Measurements from ENCODE around the gene TTLL4. TPM values are rescaled to one million over a fixed set of nuclear protein-coding genes. Genes with fewer than 3 reads are reported as not detected.

The TTLL4 gene
- polyA plus RNA-seq, 2 of the 4 experiments (the other 2 are of a cell fraction): 25.0 to 26.2 TPM

DNA sequence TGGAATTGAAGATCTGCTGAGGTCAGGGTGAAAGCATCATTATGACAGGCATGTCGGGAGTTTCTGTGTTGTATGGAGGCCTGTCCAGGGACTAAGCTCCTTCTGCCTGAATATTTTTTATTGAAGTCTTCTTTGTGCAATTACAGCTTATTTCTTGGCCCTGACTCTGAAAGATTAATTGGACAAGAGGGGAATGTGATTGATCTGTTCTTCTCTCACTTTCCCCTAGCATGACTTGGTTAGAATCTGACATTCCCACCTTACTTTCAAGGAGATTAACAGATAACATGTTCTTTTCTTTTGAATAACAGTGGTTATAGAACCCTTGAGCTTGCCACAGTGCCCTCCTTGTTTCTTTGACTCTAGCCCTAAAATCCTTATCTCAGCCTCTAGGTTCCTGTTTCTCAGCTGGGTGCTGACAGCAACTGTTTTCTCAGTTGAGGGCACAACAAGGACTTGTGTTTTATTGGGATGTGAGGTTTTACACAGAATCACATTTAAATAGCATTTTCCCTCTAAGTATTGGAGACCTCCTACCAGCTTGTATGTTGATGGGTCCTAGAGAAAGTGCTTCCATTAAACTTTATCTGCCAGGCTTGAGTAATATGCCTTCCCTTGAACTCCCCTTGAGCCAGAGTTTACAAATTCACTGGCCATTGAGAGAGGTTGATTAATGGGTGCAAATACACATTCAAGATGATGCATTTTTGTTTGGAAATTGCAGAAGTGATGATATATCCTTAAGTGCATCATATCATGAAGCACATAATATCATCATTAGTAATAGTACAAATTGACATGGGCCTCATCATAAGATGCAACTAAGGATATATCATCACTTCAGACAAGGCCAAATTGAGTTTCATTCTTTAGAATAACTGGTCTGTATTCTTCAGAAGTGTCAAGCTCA is 12.5 kb downstream of the TTLL4 start:
- DNase-seq (ENCODE audit: low read depth in 1 of 2, low spot score in 1 of 2) (no peak), FAIRE-seq (no peak), ATAC-seq (no peak)
- Histone ChIP-seq H3K9me3 (peaks cover 17% of the 10 kb centered on the region), H3K27ac (no peak overlapping the region), H3K4me1 (0 out of 3 replicates have a peak, but pooled peaks cover 8% of the 10 kb centered on the region), H3K4me3 (no peak overlapping the region), H3K4me2 (no peak overlapping the region)
- CTCF ChIA-PET: interaction anchor here (0.9 to 3.3 kb wide), 6 partner anchors 12 to 175 kb away, joined by 3 to 20 read pairs (median 6); partner anchors contain the start of gene TTLL4
- POLR2A ChIA-PET: no interaction called here
- 87% methylated on average over 1 of the region's 1 CpG for WGBS (ENCODE audit: missing lambda C conversion rate)
- TF ChIP-seq ZNF302 (CRISPR knock-in tag; IDR thresholded peaks at IDR 0.05): no peak
- TF ChIP-seq BHLHE40 (IDR thresholded peaks at IDR 0.05; ENCODE audit: low read depth, low read length): no peak
- TF ChIP-seq NPAS2 (CRISPR knock-in tag; IDR thresholded peaks at IDR 0.05; ENCODE audit: borderline replicate concordance): no peak
- no peak for TF ChIP-seq CBX8 (IDR thresholded peaks at IDR 0.05)
- no peak for TF ChIP-seq HOXA7 (CRISPR knock-in tag; IDR thresholded peaks at IDR 0.05)
- no peak for TF ChIP-seq HES2 (IDR thresholded peaks at IDR 0.05)
- TF ChIP-seq POLR2A (IDR thresholded peaks at IDR 0.05; ENCODE audit: low read length): no peak
- no peak for TF ChIP-seq CBX2 (IDR thresholded peaks at IDR 0.05; ENCODE audit: borderline replicate concordance, low read depth)

DNA sequence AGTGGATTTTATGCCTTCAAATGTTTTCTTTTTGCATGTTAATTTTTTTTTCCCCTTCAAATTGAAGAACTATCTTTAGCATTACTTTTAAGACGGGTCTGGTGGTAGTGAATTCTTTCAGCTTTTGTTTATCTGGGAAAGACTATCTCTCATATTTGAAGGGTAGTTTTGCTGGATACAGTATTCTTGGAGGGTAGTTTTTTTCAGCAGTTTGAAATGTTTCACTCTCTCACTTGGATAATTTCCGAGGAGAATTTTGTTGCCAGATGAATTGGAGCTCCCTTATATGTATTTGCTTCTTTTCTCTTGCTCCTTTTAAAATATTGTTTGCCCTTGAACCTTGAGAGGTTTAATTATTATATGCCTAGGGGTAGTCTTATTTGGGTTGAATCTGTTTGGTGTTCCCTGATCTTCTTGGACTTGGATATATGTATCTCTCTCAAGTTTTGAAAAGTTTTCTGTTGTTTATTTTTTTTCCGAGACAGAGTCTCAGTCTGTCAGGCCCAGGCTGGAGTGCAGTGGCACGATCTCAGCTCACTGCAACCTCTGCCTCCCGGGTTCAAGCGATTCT is 15.5 kb downstream of the TTLL4 start:
- no peak for ATAC-seq
- FAIRE-seq: no peak
- Histone ChIP-seq H3K4me3 (no peak overlapping the region), H3K4me2 (no peak overlapping the region), H3K4me1 (peaks cover 6% of the 10 kb centered on the region), H3K27ac (no peak overlapping the region), H3K9me3 (peaks cover 17% of the 10 kb centered on the region)
- TF ChIP-seq ZFP36 (IDR thresholded peaks at IDR 0.05; ENCODE audit: borderline replicate concordance, partially characterized antibody): no peak
- TF ChIP-seq KDM5A (IDR thresholded peaks at IDR 0.05): no peak
- no peak for TF ChIP-seq HES2 (IDR thresholded peaks at IDR 0.05)
- TF ChIP-seq EP300 (IDR thresholded peaks at IDR 0.05): no peak
- TF ChIP-seq POLR2A (IDR thresholded peaks at IDR 0.05; ENCODE audit: low read length): no peak
- no peak for TF ChIP-seq RFX5 (IDR thresholded peaks at IDR 0.05)
- TF ChIP-seq RCOR1 (IDR thresholded peaks at IDR 0.05; ENCODE audit: low read depth, low read length): no peak
- TF ChIP-seq USF2 (IDR thresholded peaks at IDR 0.05): no peak
- TF ChIP-seq RARB (CRISPR knock-in tag; IDR thresholded peaks at IDR 0.05): no peak
- no peak for TF ChIP-seq ZNF302 (CRISPR knock-in tag; IDR thresholded peaks at IDR 0.05)
- no peak for TF ChIP-seq KDM1A (IDR thresholded peaks at IDR 0.05; ENCODE audit: low read depth)
- no peak for TF ChIP-seq JUN (IDR thresholded peaks at IDR 0.05)
- TF ChIP-seq HOXB13 (CRISPR knock-in tag; IDR thresholded peaks at IDR 0.05; ENCODE audit: low read depth): no peak
- no peak for TF ChIP-seq CHD4 (IDR thresholded peaks at IDR 0.05; ENCODE audit: borderline replicate concordance)
- TF ChIP-seq RNF2 (IDR thresholded peaks at IDR 0.05; ENCODE audit: borderline replicate concordance, low read depth): no peak
- no peak for TF ChIP-seq FOXS1 (CRISPR knock-in tag; IDR thresholded peaks at IDR 0.05)
- no peak for TF ChIP-seq RAD21 (conservative IDR thresholded peaks at IDR 0.05 in 1 of 2, IDR thresholded peaks at IDR 0.05 in 1 of 2)
- TF ChIP-seq, protein P1, sequence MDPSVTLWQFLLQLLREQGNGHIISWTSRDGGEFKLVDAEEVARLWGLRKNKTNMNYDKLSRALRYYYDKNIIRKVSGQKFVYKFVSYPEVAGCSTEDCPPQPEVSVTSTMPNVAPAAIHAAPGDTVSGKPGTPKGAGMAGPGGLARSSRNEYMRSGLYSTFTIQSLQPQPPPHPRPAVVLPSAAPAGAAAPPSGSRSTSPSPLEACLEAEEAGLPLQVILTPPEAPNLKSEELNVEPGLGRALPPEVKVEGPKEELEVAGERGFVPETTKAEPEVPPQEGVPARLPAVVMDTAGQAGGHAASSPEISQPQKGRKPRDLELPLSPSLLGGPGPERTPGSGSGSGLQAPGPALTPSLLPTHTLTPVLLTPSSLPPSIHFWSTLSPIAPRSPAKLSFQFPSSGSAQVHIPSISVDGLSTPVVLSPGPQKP (IDR thresholded peaks at IDR 0.05; ENCODE audit: low read depth, low read length): no peak
- ChIA-PET POLR2A (interaction anchor here (0.6 kb wide), 1 partner anchor 15 kb away, joined by 3 read pairs; no protein-coding TSS in a partner anchor), CTCF (interaction anchor here (0.6 to 1.9 kb wide), 3 partner anchors 122 to 619 kb away, joined by 3 to 9 read pairs (median 3); no protein-coding TSS in a partner anchor)
- DNase-seq (ENCODE audit: low read depth in 1 of 2, low spot score in 1 of 2): no peak
- 91% methylated on average over 6 of the region's 6 CpGs for WGBS (ENCODE audit: missing lambda C conversion rate)
